Type B pancreatic cell (in vitro differentiated cells): Measurements from ENCODE around the gene MGMT. TPM values are rescaled to one million over a fixed set of nuclear protein-coding genes. Genes with fewer than 3 reads are reported as not detected.

Experiments
- DNase-seq: peaks from one replicate; pipeline ENCODE4 v3.0.0; 2021; ENCODE audit warnings: mixed read lengths; ENCODE audit not compliant: unreplicated experiment; ENCODE audit errors: extremely low spot score
- H3K27ac Mint-ChIP-seq: 2 replicates; pipeline ENCODE4 v1.8.0; 2021; ENCODE audit warnings: mild to moderate bottlenecking, mixed read lengths
- H3K27me3 Mint-ChIP-seq: 2 replicates; pipeline ENCODE4 v1.8.0; 2021; ENCODE audit warnings: mixed read lengths
- H3K36me3 Mint-ChIP-seq: 2 replicates; pipeline ENCODE4 v1.8.0; 2021; ENCODE audit warnings: mixed read lengths
- H3K4me1 Mint-ChIP-seq: one replicate; pipeline ENCODE4 v1.8.0; 2021; ENCODE audit warnings: mixed read lengths; ENCODE audit not compliant: unreplicated experiment
- H3K4me3 Mint-ChIP-seq: 2 replicates; pipeline ENCODE4 v1.8.0; 2021; ENCODE audit warnings: mild to moderate bottlenecking, mixed read lengths
- H3K9me3 Mint-ChIP-seq: 2 replicates; pipeline ENCODE4 v1.8.0; 2021; ENCODE audit warnings: mixed read lengths
- total RNA-seq: library from RNA; stranded (reverse); gene quantifications from 2 replicates; pipeline ENCODE4 v1.2.1, GENCODE V29; 2021; ENCODE audit warnings: low replicate concordance
- TF ChIP-seq, protein P1 (sequence below): fragments of 200-600 bp; sonication (generic); conservative IDR thresholded peaks from 2 replicates; pipeline ENCODE4 v1.5.0; 2021; ENCODE audit warnings: antibody characterized with exemption, mild to moderate bottlenecking

The MGMT gene
- total RNA-seq, 1 donor from 2014 or later = 18.8 TPM

DNA sequence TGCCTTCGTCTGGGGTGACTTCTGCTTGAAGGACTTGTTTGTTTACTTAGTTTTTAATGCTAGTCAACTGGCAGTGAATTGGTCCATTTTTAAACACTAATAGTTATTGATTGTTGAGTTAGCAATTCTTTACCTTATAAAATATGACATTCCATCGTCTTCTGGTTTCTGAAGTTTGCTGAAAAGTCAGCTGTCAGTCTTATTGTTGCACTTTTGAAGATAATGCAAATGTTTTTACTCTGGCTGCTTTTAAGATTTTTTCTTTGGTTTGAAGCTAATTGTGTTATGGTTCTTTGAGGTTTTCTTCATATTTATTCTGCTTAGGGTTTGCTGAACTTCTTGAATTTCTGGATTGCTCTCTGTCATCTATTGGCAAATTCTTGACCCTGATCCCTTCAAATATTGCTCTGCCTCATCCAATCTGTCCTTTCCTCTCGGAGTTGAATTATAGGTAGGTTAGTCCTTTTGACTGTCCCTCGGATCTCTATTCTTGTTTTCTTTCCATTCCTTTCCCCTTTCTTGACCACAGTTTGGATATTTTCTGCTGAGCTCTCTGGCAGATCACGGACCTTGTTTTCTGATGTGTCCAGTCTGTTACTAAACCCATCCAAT, 24.2 kb downstream of the MGMT start:
- no peak overlapping the region for H3K4me3 Mint-ChIP-seq
- TF ChIP-seq, protein P1, sequence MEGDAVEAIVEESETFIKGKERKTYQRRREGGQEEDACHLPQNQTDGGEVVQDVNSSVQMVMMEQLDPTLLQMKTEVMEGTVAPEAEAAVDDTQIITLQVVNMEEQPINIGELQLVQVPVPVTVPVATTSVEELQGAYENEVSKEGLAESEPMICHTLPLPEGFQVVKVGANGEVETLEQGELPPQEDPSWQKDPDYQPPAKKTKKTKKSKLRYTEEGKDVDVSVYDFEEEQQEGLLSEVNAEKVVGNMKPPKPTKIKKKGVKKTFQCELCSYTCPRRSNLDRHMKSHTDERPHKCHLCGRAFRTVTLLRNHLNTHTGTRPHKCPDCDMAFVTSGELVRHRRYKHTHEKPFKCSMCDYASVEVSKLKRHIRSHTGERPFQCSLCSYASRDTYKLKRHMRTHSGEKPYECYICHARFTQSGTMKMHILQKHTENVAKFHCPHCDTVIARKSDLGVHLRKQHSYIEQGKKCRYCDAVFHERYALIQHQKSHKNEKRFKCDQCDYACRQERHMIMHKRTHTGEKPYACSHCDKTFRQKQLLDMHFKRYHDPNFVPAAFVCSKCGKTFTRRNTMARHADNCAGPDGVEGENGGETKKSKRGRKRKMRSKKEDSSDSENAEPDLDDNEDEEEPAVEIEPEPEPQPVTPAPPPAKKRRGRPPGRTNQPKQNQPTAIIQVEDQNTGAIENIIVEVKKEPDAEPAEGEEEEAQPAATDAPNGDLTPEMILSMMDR = no peak
- H3K27ac Mint-ChIP-seq = no peak overlapping the region
- H3K9me3 Mint-ChIP-seq = peaks cover 22% of the 10 kb centered on the region
- no peaks in the 10 kb centered on the region for H3K36me3 Mint-ChIP-seq
- H3K4me1 Mint-ChIP-seq = peaks cover 15% of the 10 kb centered on the region
- DNase-seq = no peak
- no peaks in the 10 kb centered on the region for H3K27me3 Mint-ChIP-seq

DNA sequence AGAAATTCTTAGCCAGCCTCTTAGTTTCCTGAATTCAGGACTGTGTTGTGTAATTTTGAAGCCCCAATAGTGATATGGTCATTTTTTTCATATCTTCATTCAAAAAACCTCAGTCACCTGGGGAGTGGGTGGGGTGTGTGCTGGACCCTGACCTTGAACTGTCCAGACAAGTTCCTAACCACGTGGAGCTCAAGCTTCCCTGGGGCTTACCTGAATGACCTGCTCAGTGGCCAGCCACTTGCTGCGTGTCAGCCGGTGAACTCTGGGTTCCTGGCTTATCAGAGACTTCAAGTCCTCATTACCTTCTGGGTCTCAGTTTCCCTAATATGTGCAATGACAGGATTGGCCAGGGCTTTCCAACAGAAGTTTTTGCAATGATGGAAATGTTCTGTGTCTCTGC, 27.1 kb downstream of the MGMT start:
- TF ChIP-seq, protein P1 = no peak
- no peak for DNase-seq
- no peak overlapping the region for H3K27ac Mint-ChIP-seq
- H3K4me3 Mint-ChIP-seq = no peak overlapping the region
- no peaks in the 10 kb centered on the region for H3K27me3 Mint-ChIP-seq
- peaks cover 7% of the 10 kb centered on the region for H3K36me3 Mint-ChIP-seq
- H3K4me1 Mint-ChIP-seq = peaks cover 23% of the 10 kb centered on the region
- H3K9me3 Mint-ChIP-seq = peaks cover 31% of the 10 kb centered on the region

DNA sequence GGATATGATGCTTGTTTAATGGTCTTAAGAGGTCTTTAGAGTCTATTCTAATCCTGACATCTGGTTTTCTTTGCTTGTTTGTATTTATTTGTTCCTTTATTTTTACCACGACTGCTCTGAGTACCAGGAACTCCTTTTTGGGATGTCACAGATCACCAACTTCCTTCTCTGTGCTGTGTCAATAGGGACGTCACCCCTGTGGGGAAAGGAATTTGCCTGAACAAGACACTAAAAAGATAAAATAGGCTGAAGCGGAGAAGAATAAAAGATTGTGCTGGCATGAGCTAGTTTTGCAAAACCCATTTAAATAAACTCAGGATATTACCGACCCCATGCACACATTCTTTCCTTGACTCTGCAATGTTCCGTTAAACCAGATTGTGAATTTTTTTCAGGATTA, 27.7 kb downstream of the MGMT start:
- no peak for DNase-seq
- Mint-ChIP-seq H3K36me3 (peaks cover 7% of the 10 kb centered on the region), H3K4me1 (peaks cover 23% of the 10 kb centered on the region), H3K9me3 (peaks cover 27% of the 10 kb centered on the region), H3K27ac (no peak overlapping the region), H3K4me3 (no peak overlapping the region), H3K27me3 (no peaks in the 10 kb centered on the region)
- TF ChIP-seq, protein P1 = no peak

DNA sequence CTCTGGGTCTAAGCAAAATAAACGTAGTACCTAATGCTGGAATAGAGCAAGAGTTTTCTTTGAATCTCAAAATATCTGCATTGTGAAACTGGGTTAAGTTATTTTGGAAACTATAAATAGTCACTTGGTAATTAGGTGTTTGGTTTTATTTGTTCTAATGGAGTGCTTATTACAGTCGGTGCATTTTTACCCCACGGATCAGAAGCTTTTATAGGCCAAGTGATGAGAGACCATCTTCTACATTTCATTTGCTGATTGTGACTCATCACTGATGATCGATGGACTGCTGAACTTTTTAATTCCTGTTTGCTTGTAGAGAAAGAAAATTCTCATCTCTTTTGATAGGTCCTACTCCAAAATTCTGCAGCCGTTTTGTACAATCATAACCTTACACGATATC, 28.2 kb downstream of the MGMT start:
- Mint-ChIP-seq H3K4me3 (no peak overlapping the region), H3K27me3 (no peaks in the 10 kb centered on the region), H3K4me1 (peaks cover 23% of the 10 kb centered on the region), H3K27ac (no peak overlapping the region), H3K36me3 (peaks cover 7% of the 10 kb centered on the region), H3K9me3 (peaks cover 27% of the 10 kb centered on the region)
- no peak for DNase-seq
- TF ChIP-seq, protein P1 = no peak

DNA sequence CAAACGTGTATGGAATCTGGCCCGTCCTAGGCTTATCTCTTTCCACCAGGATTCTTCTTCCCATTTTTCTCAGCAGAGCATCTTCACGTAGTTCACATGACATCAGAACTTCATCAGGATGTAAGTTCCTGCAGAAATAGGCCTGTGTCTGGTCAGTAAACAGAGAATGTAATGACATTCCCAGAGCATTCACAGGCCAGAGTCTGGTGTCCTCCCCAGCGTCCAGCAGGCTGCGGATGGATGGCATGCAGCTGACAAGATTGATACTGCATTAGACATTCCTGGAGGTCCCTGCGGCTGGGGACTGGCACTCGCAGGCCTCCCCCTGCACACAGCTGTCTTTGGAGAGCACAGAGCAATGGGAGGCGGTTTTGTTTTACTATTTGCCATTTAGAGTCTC, 28.7 kb downstream of the MGMT start:
- Mint-ChIP-seq H3K4me1 (peaks cover 23% of the 10 kb centered on the region), H3K9me3 (peaks cover 27% of the 10 kb centered on the region), H3K4me3 (no peak overlapping the region), H3K27ac (no peak overlapping the region), H3K27me3 (no peaks in the 10 kb centered on the region), H3K36me3 (peaks cover 7% of the 10 kb centered on the region)
- DNase-seq = no peak
- TF ChIP-seq, protein P1 = no peak

DNA sequence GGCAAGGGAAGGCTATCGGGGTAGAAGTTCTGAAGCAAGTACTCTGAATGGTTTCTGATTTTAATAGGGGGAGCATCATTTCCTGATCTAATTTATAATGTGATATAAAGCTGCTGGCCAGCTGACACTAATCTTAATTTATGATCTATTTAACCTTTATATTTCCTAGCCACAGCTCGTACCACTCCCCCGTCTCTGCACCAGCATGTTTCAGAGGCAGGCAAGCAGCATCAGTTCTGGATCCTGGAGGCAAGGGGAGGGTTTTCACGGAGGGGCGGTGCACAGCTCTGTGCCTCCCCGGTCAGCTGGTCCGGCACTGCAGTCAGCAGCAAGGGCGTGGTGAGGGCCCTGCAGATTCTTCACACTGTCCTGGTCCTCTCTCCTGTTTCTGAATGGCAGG, 30.0 kb downstream of the MGMT start:
- DNase-seq = no peak
- peaks cover 10% of the 10 kb centered on the region for H3K36me3 Mint-ChIP-seq
- H3K27ac Mint-ChIP-seq = no peak overlapping the region
- peaks cover 27% of the 10 kb centered on the region for H3K4me1 Mint-ChIP-seq
- H3K27me3 Mint-ChIP-seq = no peaks in the 10 kb centered on the region
- H3K9me3 Mint-ChIP-seq = peaks cover 19% of the 10 kb centered on the region
- TF ChIP-seq, protein P1 = no peak
- no peak overlapping the region for H3K4me3 Mint-ChIP-seq
